ENCODE data around the gene LYSMD3.
"Not testable (repeated sequence)": the region's sequence is repeated elsewhere in the genome, so short reads cannot be mapped to it uniquely, and the experiment has no call there.

Gene LYSMD3

GRCh38 chr5:90529194-90529938, at the start of gene LYSMD3:
Gene LYSMD3 (minus strand): TSS chr5:90529584. CDS start chr5:90525289, 4,295 bp downstream.
- peak; percentile 92 to 93 for DNase-seq

DNA sequence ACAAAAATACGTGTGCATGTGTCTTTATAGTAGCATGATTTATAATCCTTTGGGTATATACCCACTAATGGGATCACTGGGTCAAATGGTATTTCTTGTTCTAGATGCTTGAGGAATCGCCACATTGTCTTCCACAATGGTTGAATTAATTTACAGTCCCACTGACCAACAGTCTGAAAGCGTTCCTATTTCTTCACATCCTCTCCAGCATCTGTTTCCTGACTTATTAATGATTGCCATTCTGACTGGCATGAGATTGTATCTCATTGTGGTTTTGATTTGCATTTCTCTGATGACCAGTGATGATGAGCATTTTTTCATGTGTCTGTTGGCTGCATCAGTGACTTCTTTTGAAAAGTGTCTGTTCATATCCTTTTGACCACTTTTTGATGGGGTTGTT, 47.2 kb upstream of the LYSMD3 start:
- DNase-seq, result not testable (repeated sequence)

GRCh38 chr5:90575712-90576111, 46.3 kb upstream of the LYSMD3 start:
- DNase-seq, result no peak

DNA sequence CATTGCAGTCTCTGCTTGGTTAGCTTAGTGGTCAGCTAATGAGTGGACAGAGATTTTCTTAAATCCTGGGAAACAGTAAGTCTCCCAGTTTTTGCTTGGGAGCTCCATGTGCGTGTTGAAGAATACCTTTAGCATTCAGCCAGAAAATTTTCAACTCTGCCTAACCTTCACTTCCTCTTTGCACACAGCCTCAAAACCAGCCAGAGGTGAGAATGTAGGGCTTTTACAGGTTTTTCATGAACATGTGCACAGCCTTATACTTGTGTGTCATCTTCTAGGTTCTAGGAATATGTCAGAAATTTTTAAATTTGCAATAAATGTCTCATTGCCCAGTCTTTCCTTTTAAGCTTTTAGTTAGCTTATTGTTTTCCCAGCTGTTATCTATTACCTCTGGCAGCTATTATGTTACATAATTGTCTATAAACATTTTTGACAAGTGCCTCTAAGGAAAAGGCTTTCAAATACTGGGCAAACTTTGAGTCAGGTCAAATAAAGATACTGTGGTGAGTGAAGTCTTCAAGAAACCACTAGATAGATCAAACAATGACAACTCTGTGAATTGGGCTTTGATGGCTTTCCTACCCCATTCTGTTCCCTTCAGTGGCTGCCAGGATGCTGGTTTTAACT, 41.9 kb upstream of the LYSMD3 start:
- DNase-seq, result peak in 1 of 2 experiments; percentile 16

DNA sequence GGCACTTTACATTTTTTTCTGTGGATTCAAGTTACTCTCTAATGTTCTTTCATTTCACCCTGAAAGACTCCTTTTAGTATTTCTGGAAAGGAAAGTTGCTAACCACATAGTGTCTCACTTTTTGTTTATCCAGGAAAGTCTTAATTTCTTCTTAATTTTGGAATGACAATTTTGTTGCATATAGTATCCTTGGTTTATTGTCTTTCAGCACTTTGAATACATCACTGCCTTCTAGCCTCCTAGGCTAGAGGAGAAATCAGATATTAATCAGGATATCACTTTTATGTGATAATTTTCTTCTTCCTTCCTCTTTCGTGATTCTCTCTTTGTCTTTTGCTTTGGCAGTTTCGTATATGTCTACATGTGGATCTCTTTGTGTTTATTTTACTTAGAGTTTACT, 40.6 kb upstream of the LYSMD3 start:
- DNase-seq, result no peak

GRCh38 chr5:90569084-90569483, 39.7 kb upstream of the LYSMD3 start:
- no peak for DNase-seq

DNA sequence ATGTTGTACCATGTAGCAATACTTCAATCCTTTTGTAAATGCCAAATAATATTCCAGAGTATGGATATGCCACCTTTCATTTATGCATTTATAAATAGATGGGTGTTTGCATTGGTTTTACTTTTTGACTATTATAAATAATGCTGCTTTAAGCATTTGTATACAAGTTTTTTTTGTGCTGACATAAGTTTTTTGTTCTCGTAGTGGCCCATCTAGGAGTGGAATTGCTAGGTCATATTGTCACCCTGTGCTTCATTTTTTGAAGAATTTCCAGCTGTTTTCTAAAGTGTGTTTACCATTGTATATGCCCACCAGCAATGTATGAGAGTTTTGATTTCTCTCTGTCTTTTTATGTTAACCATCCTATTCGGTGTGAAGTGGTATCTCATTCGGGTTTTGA, 36.1 kb upstream of the LYSMD3 start:
- DNase-seq, result no peak

GRCh38 chr5:90563108-90563507, 33.7 kb upstream of the LYSMD3 start:
- DNase-seq, result peak; percentile 17 to 74

- peak; percentile 58 to 83 for DNase-seq
Measured at GRCh38 chr5:90562341-90562740, 33.0 kb upstream of the LYSMD3 start.

GRCh38 chr5:90561766-90562165, 32.4 kb upstream of the LYSMD3 start:
- no peak for DNase-seq

DNA sequence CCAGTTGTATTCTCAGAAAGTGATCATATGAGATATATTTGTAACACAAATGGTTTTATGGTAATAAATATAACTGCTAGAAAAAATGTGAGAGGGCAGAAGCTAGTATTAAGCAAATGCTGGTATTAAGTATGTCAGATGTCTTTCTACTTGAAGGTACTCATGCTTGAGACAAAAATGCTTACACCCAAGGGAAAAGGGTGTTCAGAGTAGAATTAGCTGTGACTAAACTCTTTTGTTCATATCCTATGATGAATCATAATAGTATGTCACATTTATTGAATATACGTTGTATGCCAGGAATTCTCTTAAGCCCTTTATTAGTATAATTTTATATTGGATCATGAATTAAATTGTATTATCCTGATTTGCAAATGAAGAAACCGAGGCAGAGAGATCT, 31.4 kb upstream of the LYSMD3 start:
- DNase-seq, result peak in 1 of 2 experiments; percentile 4

GRCh38 chr5:90558344-90559192, 29.2 kb upstream of the LYSMD3 start, which contains the start of gene ADGRV1:
Gene ADGRV1 (plus strand): TSS chr5:90558797. CDS start chr5:90558896, 99 bp downstream.
- peak; percentile 95 to 97 for DNase-seq

DNA sequence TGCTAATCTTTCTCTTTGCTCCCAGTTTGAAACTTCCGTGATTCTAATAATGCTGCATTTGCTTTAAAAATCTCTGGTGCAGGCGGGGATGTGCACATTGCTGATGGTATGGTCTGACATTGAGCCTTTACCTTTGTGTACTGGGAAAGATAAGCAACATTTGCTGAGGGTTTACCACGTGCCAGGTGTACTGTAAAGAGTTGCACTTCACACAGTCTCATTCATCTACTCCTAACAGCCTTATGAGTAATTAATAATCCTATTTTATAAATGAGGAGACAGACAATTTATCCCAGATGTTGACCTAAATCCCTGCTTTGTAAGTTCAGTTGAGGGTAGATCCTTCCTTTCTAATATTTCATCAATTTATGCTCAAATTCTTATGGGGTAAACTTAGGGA, 28.5 kb upstream of the LYSMD3 start:
- peak in 1 of 2 experiments; percentile 15 for DNase-seq

GRCh38 chr5:90557391-90557790, 28.0 kb upstream of the LYSMD3 start:
- peak in 1 of 2 experiments; percentile 20 for DNase-seq

DNA sequence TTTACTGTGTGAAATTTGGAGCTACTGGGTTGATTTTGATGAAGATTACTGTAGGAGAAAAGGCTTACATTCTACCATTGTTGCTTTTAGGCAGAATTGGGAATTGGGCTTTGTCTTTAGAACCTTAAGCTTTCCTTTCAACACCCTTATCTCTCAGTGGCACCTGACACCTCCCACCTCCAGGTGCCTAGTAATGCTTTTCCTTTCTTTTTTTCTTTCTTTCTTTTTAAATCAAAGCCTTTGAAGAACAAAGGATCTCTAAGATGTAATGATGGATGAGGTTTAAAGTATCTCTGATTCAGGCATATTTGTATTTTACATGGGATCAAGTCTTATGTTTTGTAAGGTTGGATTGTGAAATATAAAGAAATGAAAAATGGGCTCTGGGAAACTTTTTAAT, 26.3 kb upstream of the LYSMD3 start:
- DNase-seq, result no peak

DNA sequence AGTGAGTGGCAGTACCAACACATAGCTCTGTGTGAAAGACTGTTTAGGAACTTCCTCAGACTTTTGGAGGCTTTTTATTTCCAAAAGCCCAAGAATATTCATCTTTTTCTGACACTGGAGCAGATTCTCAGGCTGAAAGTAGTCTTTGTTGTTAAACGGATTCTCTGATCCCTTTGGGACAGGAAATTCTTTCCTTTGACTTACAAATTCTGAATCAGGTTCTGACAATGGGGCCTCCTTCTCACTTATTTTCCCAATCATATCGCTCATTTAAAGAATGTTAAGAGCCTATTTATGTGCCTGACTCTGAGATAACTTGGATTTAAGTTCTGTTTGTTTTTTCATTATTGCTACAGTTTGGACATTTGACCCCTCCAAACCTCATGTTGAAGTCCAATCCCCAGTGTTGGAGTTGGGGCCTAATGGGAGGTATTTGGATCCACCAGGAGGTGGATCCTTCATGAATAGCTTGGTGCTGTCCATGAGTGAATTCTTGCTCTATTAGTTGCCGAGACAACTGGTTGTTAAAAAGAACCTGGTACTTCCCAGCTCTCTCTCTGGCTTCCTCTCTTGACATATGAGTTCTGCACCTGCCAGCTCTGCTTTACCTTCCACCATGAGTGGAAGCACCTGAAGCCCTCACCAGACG, 25.1 kb upstream of the LYSMD3 start:
- no peak for DNase-seq

DNA sequence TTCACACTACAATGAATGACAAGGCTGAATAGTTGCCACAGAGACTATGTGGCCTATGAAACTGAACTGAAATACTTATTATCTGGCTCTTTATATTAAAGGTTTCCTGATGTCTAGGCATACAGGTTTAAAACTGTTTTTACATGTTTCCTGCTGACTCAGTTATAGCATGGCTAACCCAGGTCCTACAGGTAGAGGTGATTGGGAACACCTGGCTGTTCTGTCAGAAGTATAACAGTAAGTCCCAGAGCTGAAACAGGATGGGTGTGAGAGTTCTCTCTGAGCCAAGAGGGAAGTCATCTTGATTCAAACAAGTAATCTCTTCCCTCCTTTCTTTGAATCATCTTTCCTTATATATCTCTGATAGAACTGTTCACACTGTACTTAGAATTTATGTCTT, 24.3 kb upstream of the LYSMD3 start:
- DNase-seq, result no peak

DNA sequence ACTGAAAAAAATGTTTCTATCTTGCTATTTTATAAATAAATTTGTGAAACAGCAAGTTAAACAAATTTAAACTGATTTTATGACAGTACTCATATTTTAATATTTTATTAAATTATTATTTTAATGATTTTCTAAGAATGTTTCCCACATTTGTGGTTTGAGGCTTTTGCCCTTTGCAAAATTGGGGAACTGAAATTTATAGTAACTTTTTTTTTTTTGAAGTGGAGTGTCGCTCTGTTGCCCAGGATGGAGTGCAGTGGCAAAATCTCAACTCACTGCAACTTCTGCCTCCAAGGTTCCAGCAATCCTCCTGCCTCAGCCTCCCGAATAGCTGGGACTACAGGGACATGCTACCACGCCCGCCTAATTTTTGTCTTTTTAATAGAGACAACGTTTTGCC, 22.0 kb upstream of the LYSMD3 start:
- DNase-seq, result no peak

DNA sequence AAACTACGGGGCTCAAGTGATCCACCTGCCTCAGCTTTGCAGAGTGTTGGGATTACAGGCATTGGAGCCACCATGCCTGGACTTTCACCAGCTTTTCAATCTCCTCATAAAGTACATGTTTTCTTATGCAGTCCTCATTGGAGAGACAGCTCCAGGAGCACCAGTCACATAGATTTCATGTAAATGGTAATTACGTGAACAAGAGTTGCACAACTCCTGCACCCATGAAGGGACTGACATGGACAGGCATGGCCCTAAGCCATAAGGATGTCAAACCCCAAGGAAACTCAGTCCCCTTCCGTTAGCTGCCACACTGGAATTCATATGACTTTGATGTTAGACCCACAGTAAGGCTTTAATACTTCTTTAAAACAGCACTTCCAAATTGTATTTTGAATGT, 21.6 kb upstream of the LYSMD3 start:
- no peak for DNase-seq

- no peak for DNase-seq
Measured at GRCh38 chr5:90549729-90550275, 20.4 kb upstream of the LYSMD3 start.

- DNase-seq, result no peak
Measured at GRCh38 chr5:90549223-90549622, 19.8 kb upstream of the LYSMD3 start.

GRCh38 chr5:90548069-90548593, 18.7 kb upstream of the LYSMD3 start:
- DNase-seq, result peak; percentile 64 to 88

Measured in NCI-H2081 (cell line).